KG1 (cell line): Measurements from ENCODE around the gene ZNF566.

Source experiments
- DNase-seq: peaks from one replicate; lab custom pipeline; 2025; lab: John Stamatoyannopoulos, UW

The ZNF566 gene

DNA sequence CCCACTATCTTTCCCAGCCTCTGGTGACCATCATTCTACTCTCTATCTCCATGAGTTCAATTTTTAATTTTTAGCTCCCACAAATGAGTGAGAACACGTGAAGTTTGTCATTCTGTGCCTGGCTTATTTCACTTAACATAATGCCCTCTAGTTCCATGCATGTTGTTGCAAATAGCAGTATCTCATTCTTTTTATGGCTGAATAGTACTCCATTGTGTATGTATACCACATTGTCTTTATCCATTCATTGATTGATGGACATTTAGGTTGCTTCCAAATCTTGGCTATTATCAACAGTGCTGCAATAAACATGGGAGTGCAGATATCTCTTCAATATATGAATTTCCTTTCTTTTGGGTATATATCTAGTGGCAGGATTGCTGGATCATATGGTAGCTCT is 48.0 kb downstream of the ZNF566 start:
- DNase-seq, result no peak

DNA sequence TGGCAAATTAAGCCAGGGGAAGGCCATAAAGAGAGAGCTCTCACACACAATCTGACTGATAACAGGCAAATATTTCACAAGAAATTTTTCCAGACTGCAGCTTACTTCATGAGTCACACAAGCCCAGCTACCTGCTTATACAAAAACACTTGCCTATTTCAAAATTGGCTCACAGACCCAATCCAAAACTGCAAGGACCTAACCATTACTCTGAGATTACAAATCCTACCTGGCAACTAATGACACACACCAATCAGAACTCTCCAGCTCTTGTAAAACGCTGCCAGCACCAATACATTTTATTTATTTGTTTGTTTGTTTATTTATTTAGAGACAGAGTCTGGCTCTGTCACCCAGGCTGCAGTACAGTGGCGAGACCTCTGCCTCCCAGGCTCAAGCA is 52.8 kb downstream of the ZNF566 start:
- DNase-seq, result no peak

DNA sequence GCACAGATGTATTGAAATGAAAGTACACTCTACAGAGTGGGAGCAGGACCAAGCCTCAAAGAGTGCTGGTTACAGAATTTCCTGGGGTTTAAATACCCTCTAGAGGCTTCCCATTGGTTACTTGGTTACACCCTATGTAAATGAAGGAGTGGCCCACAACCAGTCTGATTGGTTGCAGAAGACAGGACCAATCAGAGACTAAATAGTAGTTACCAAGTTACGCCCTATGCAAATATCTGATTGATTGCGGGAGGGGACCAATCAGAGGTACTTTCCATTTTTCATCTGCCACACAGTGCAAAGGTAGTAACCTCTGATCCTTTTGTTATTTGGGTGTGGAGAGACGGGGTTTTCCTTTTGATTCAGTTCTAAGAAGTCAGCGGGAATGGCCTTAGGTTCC is 65.4 kb downstream of the ZNF566 start:
- DNase-seq, result no peak

DNA sequence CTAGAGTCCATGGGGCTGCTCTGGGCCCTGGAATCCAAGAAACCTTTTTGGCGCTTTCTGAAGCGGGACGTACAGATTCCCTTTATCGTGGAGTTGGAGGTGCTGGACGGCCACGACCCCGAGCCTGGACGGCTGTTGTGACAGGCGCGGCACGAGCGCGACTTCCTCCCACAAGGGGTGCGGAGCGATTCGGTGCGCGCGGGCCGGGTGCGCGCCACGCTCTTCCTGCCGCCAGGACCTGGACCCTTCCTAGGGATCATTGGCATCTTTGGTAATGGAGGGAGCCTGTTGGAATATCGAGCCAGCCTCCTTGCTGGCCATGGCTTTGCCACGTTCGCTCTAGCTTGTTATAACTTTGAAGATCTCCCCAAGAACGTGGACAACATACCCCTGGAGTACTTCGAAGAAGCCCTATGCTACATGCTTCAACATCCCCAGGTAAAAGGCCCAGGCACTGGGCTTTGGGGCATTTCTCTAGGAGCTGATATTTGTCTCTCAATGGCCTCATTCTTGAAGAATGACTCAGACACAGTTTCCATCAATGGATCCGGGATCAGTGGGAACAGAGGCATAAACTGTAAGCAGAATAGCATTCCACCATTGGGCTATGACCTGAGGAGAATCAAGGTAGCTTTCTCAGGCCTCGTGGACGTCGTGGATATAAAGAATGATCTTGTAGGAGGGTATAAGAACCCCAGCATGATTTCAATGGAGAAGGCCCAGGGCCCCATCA is 67.4 kb downstream of the ZNF566 start:
- DNase-seq, result no peak

DNA sequence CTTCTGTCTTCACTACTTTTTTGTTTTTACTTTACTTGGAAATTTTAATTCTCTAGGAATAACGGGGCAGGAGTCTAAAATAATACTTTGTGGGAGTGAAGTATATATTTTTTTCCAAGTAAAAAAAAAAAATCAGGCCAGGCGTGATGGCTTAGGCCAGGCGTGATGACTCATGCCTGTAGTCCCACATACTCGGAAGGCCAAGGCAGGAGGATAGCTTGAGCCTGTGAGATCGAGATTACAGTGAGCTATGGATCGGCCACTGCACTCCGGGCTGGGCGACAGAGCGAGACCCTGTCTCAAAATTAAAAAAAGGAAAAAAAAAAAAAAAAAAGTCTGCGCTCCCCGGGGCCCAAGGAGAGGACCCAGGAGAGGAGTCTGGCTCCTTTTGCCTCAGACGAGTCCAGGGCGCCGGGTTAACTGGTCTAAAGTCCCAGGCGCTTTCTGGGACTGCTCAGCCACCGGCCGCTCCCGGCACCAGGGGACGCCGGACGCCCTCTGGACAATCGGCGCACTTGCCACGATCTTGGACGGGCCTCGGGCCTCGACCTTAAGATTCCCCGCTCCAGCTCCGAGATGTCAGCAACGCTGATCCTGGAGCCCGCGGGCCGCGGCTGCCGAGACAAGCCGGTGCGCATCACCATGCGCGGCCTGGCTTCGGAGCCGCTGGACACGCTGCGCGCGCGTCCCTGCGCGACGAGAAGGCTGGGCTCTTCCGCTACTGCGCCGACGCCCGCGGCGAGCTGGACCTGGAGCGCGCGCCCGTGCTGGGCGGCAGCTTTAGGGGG is 68.2 kb downstream of the ZNF566 start:
- DNase-seq, result no peak

DNA sequence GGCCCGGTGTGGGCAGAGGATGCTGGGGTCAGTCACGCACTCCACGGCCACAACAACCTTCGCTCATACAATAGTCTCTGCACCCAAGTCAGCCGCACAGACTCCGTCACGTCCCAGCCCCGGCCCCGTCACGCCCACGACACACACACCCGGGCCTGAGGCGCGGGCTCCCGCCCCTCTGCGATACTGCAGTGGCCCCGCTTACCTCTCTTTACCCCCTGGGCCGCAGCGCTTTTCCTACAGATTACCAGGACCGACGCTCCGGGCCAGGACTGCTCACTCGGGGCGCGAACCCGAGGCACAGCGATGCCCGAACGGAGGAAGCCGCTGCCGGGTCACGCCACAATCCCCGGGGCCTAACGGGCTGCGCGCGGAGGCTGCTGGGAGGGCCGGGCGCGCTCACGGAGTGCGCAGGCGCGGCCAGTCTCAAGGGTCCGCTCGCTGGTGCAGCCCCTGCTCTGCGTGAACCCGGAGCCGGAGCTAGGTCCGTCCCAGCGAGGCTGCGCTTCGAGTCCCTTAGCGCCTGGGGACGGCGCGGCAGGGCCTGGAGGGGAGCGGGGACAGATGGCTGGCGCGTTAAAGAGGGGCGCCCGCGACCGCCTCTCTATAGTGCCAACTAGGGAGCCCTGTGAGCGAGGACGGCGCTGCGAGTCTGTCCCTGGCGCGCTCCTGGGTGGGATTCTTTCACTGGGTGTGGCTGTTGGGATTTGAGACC is 70.9 kb downstream of the ZNF566 start, which contains the start of gene ZFP82:
Gene ZFP82 (minus strand): TSS at position 358 of the 715 bp plus-strand sequence. CDS start 8,855 bp downstream, outside the sequence.
- DNase-seq, result peak; percentile 37

DNA sequence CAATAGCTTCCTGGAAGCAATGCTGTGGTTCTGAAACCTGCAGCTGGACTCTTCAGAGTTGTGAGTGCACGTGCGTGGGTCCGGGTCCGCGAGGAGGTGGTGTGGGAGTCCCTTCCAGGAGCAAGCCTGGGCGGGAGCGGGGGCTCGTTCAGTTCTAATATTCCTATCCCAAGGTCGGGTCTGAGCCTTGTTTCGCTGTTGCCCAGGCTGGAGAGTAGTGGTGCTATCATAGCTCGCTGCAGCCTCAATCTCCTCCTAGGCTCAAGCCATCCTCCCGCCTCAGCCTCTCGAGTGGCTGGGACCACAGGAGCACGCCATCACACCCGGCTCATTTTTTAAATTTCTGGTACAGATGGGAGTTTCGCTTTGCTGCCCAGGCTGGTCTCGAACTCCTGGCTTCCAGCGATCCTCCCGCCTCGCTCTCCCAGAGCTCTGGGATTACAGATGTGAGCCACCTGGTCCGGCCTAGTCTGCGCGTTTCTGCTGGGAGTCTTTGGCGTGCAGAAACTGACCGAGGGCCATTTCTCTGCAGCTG is 71.5 kb downstream of the ZNF566 start:
- no peak for DNase-seq

DNA sequence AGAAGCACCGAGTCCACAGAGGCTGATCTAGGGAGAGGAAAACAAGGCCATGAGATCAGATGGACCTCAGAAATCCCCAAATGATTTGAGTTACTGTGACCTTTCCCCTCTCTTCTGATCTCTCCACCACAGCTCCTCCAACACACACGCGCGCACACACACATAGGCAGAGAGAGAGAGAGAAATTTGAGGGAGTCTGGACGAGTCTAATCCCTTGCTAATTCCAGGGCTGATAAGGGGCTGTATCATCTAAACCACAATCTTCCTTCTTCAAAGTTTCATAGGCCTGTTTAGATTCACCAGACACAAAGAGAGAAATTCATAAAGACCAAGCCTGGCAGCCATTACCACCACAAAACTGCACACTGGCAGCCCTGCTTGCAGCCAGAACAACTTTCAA is 79.5 kb downstream of the ZNF566 start:
- DNase-seq, result no peak

DNA sequence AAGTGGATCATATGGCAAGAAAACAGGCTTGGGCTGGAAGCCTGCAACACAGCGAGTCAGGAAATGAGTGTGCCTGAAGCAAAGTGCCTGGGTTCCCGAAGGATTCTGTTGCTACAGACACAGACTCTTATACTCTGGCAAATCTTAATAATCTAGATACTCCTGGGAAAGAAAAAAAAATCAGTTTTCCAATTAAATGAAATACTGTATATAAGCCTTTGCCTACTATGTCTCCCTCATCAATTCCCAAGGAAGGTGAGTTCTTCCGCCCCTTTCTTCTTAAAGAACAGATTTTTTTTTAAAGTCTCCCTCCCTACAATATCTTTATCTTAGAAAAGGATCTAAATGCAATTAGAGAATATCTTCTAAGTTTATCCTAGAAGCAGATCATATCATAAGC is 81.3 kb downstream of the ZNF566 start:
- DNase-seq, result no peak

DNA sequence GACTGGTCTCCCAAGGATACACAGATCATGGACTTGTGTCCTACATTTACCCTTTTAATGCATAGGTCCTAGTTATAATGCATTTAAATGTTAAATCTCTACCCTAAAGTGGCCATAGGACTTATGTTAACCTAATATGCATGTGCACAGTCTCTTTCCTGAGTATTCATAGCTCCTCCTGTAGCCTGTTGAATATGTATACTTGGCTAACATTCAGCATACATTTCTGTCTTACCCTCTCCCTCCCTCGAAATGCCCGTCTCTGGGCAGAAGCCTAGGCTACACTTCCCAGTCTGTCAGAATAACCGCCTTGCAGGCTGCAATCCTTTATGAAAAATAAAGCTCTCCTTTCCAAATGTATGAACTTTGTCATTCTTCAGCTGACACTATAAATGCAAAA is 84.9 kb downstream of the ZNF566 start:
- no peak for DNase-seq

DNA sequence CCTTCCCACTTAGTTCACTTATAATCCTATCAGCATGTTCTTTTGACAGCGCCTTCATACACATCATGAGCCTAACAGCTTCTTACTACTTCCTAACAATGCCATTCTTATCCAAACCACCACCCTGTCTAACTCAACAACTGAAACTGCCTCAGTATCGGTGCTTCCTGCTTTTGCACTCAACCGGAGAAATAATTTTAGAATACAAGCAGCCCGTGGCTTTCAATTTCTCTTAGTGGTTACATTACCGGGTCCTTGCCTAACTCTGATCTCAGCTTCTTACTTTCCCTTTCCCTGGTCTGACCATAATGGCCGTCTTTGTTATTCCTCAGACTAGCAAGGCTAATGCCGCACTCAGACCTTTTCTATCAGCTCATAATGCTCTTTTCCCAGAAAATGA is 87.9 kb downstream of the ZNF566 start:
- DNase-seq, result no peak

DNA sequence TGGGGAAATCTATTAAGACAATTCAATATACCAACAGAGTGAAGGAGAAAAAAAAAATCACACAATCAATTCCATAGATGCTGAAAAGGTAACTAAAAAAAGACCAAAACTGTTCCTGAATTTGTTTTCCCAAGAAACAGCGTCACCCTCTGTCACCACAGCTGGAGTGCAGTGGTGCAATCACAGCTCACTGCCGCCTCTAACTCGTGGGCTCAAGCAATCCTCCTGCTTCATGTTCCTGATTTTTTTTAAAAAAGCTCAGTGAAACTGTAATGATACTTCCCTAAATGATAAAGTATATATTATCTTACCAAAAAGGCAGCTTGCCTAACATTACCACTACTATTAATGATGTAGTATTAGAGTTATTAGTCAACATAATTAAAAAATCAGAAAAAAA is 90.8 kb downstream of the ZNF566 start:
- DNase-seq, result no peak
